ENCODE measurements around the gene CELF2. TPM values are rescaled to one million over a fixed set of nuclear protein-coding genes. Genes with fewer than 3 reads are reported as not detected.

The CELF2 gene
- total RNA-seq, 1 donor from 2014 or later: 54.3 TPM

- no peak for TF ChIP-seq CTCF (IDR thresholded peaks at IDR 0.05)
- TF ChIP-seq POLR2AphosphoS5 (IDR thresholded peaks at IDR 0.05; ENCODE audit: insufficient read depth in 1 of 2, low read depth in 1 of 2): no peak
- no peak for TF ChIP-seq POLR2A (IDR thresholded peaks at IDR 0.05)
- H3K36me3 ChIP-seq: peaks cover 0 to 16% of the 10 kb centered on the region in 2 donors
Measured at GRCh38 chr10:11326913-11327616, 309.4 kb downstream of the CELF2 start.

GRCh38 chr10:11328264-11329061 lies 310.8 kb downstream of the CELF2 start:
- TF ChIP-seq POLR2AphosphoS5 (IDR thresholded peaks at IDR 0.05; ENCODE audit: insufficient read depth in 1 of 2, low read depth in 1 of 2) (peak in 1 of 2 donors; percentile 13), CTCF (IDR thresholded peaks at IDR 0.05) (no peak)
- intact Hi-C loops (cut with DNase I): no loop called here
- Histone ChIP-seq H3K27me3 (no peaks in the 10 kb centered on the region), H3K4me3 (no peak overlapping the region), H3K9me3 (no peaks in the 10 kb centered on the region), H3K36me3 (peaks cover 0 to 16% of the 10 kb centered on the region in 2 donors), H3K4me1 (peaks cover 18% of the 10 kb centered on the region), H3K27ac (peak overlapping the region; percentile 8)
- DNase-seq (ENCODE audit: extremely low spot score in 2 of 2): no peak

More at GRCh38 chr10:11326913-11327616, 309.4 kb downstream of the CELF2 start:
- intact Hi-C loops (cut with DNase I): no loop called here
- Histone ChIP-seq H3K4me3 (no peak overlapping the region), H3K9me3 (no peaks in the 10 kb centered on the region), H3K27me3 (no peaks in the 10 kb centered on the region), H3K27ac (no peak overlapping the region), H3K4me1 (peaks cover 18% of the 10 kb centered on the region)
- DNase-seq (ENCODE audit: extremely low spot score in 2 of 2): no peak

- H3K9me3 ChIP-seq: no peaks in the 10 kb centered on the region
- no peak overlapping the region for H3K4me3 ChIP-seq
- H3K4me1 ChIP-seq: peaks cover 18% of the 10 kb centered on the region
- no peak for DNase-seq (ENCODE audit: extremely low spot score in 2 of 2)
- H3K36me3 ChIP-seq: peaks cover 0 to 16% of the 10 kb centered on the region in 2 donors
- no peaks in the 10 kb centered on the region for H3K27me3 ChIP-seq
- intact Hi-C loops (cut with DNase I): no loop called here
- TF ChIP-seq POLR2A (IDR thresholded peaks at IDR 0.05) (no peak), POLR2AphosphoS5 (IDR thresholded peaks at IDR 0.05; ENCODE audit: insufficient read depth in 1 of 2, low read depth in 1 of 2) (no peak), CTCF (IDR thresholded peaks at IDR 0.05) (no peak)
- peak overlapping the region; percentile 8 for H3K27ac ChIP-seq
Measured at GRCh38 chr10:11329062-11329673, 311.5 kb downstream of the CELF2 start.

GRCh38 chr10:11330383-11331045 lies 312.8 kb downstream of the CELF2 start:
- H3K4me1 ChIP-seq: peaks cover 18% of the 10 kb centered on the region
- no peaks in the 10 kb centered on the region for H3K9me3 ChIP-seq
- H3K27ac ChIP-seq: no peak overlapping the region
- no peak overlapping the region for H3K4me3 ChIP-seq
- intact Hi-C loops (cut with DNase I): no loop called here
- no peaks in the 10 kb centered on the region for H3K27me3 ChIP-seq
- TF ChIP-seq POLR2AphosphoS5 (IDR thresholded peaks at IDR 0.05; ENCODE audit: insufficient read depth in 1 of 2, low read depth in 1 of 2) (no peak), POLR2A (IDR thresholded peaks at IDR 0.05) (no peak), CTCF (IDR thresholded peaks at IDR 0.05) (no peak)
- peaks cover 0 to 9% of the 10 kb centered on the region in 2 donors for H3K36me3 ChIP-seq
- DNase-seq (ENCODE audit: extremely low spot score in 2 of 2): no peak

Data from vagina (tissue), 2 donors.